Kidney tubule cell (primary cell): ENCODE measurements around the gene INPPL1.

Experiments
- DNase-seq: peaks from one replicate; pipeline ENCODE4 v3.0.0-alpha.2; 2018; ENCODE audit warnings: low spot score

The INPPL1 gene

DNA sequence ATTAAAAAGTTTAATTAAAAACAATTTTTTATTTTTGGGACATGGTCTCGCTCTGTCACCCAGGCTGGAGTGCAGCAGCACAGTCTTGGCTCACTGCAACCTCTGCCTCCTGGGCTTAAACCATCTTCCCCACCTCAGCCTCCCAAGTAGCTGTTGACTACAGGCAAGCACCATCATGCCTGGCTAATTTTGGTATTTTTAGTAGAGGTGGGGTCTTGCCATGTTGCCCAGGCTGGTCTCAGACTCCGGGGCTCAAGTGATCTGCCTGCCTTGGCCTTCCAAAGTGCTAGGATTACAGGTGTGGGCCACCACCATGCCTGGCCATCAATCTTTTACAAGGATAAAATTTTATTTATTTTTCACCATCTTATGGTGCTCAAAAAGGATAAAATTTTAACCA lies 62.7 kb downstream of the INPPL1 start:
- no peak for DNase-seq
